ENCODE measurements around the gene KCNF1. TPM values are rescaled to one million over a fixed set of nuclear protein-coding genes. Genes with fewer than 3 reads are reported as not detected.
A peak's percentile ranks its signal among the peaks of the same experiment; 100 is the strongest.

The KCNF1 gene
- total and polyA plus RNA-seq, 10 of the 15 experiments (the other 5 are each of a cell fraction or from before 2014, with no cell fraction given): not detected

- ChIA-PET CTCF (interaction anchor here (1.8 to 3.0 kb wide), 3 partner anchors 14 to 38 kb away, joined by 8 to 9 read pairs (median 8); no protein-coding TSS in a partner anchor), RAD21 (ENCODE audit: unreplicated experiment) (interaction anchor here (0.8 to 5.1 kb wide), 4 partner anchors 20 to 37 kb away, joined by 3 to 30 read pairs (median 4); no protein-coding TSS in a partner anchor), SMC1A (ENCODE audit: uncharacterized antibody, unreplicated experiment) (interaction anchor here (0.5 kb wide), 1 partner anchor 27 kb away, joined by 3 read pairs; no protein-coding TSS in a partner anchor), POLR2A (no interaction called here)
- Histone ChIP-seq H4K20me1 (ENCODE audit: control insufficient read depth, insufficient read depth) (no peaks in the 10 kb centered on the region; the same call in 1 of the 2 replicates), H3K27me3 (replicated peaks in 1 of 2; ENCODE audit: control insufficient read depth in 2 of 2, insufficient read depth in 2 of 2, low read length in 1 of 2) (peaks cover 0 to 4% of the 10 kb centered on the region in 2 experiments; a peak in 3 of 4 replicates), H3K4me3 (no peak overlapping the region), H3K36me3 (ENCODE audit: control insufficient read depth in 2 of 2, insufficient read depth in 2 of 2, low read length in 1 of 2) (no peaks in the 10 kb centered on the region), H3K9me3 (replicated peaks; ENCODE audit: control insufficient read depth, insufficient read depth, low read length) (no peaks in the 10 kb centered on the region), H3K27ac (ENCODE audit: control insufficient read depth, insufficient read depth) (no peak overlapping the region), H3K79me2 (ENCODE audit: control insufficient read depth, insufficient read depth, low read length) (no peaks in the 10 kb centered on the region), H3K4me2 (ENCODE audit: control insufficient read depth, insufficient read depth) (peak overlapping the region; percentile 61; the same call in 1 of the 2 replicates), H2AFZ (ENCODE audit: control insufficient read depth, low read depth, low read length) (no peak overlapping the region), H3K9ac (ENCODE audit: control insufficient read depth, insufficient read depth, low read length) (no peak overlapping the region), H3K4me1 (ENCODE audit: control insufficient read depth, insufficient read depth, low read length) (peaks cover 31% of the 10 kb centered on the region)
- ATAC-seq (no peak), DNase-seq (ENCODE audit: low read depth, low spot score) (no peak), FAIRE-seq (no peak)
- BruUV-seq (replicated peaks): no TSS peak
- intact Hi-C loops (cut with micrococcal nuclease; ENCODE audit: unreplicated experiment) (no loop called here), in situ Hi-C loops (cut with MboI) (no loop called here)
- WGBS (ENCODE audit: insufficient coverage, insufficient replicate concordance, low lambda C conversion rate, missing lambda C conversion rate): 72% methylated on average over 10 of the region's 10 CpGs
- TF ChIP-seq WRNIP1 (IDR thresholded peaks at IDR 0.05; ENCODE audit: borderline replicate concordance, low read depth, low read length) (no peak), HDAC6 (IDR thresholded peaks at IDR 0.05; ENCODE audit: unreplicated experiment) (no peak), KAT2A (conservative IDR thresholded peaks at IDR 0.05; ENCODE audit: control insufficient read depth, low read depth, low read length) (no peak), BRCA1 (IDR thresholded peaks at IDR 0.05; ENCODE audit: low read depth, low read length) (no peak), YY1 (IDR thresholded peaks at IDR 0.05; ENCODE audit: low read depth, low read length) (no peak), ZBTB4 (CRISPR knock-in tag; IDR thresholded peaks at IDR 0.05) (no peak), ZBED1 (IDR thresholded peaks at IDR 0.05; ENCODE audit: borderline replicate concordance) (no peak), CREB1 (IDR thresholded peaks at IDR 0.05; ENCODE audit: low read depth) (no peak), ATF7 (IDR thresholded peaks at IDR 0.05; ENCODE audit: low read depth) (no peak), EZH2 (IDR thresholded peaks at IDR 0.05; ENCODE audit: borderline replicate concordance, control insufficient read depth, low read depth, low read length) (no peak), RCOR1 (conservative IDR thresholded peaks at IDR 0.05; ENCODE audit: low read depth, low read length) (no peak), ZBTB33 (IDR thresholded peaks at IDR 0.05) (no peak), SREBF1 (IDR thresholded peaks at IDR 0.05; ENCODE audit: low read length) (no peak), ZNF622 (IDR thresholded peaks at IDR 0.05) (no peak), MLLT1 (IDR thresholded peaks at IDR 0.05) (no peak), SUPT20H (IDR thresholded peaks at IDR 0.05; ENCODE audit: borderline replicate concordance, control insufficient read depth, low read depth, low read length) (no peak), STAT3 (IDR thresholded peaks at IDR 0.05; ENCODE audit: low read depth, low read length) (no peak)
Observed at GRCh38 chr2:10863047-10863446, 48.7 kb upstream of the KCNF1 start.
